KOPT-K1 (cell line): ENCODE measurements around the gene EP400.
A peak's percentile ranks its signal among the peaks of the same experiment; 100 is the strongest.
"Not testable (repeated sequence)": the region's sequence is repeated elsewhere in the genome, so short reads cannot be mapped to it uniquely, and the experiment has no call there.

Experiments
- H3K27ac ChIP-seq: fragments of 200-600 bp; sonication (generic); 2 replicates; pipeline ENCODE4 v1.5.1; 2016; ENCODE audit warnings: antibody characterized with exemption, mild to moderate bottlenecking, low read depth, low read length; ENCODE audit not compliant: poor library complexity, severe bottlenecking
- H3K36me3 ChIP-seq: fragments of 200-600 bp; sonication (generic); 2 replicates; pipeline ENCODE4 v1.5.1; 2017; ENCODE audit warnings: antibody characterized with exemption, mild to moderate bottlenecking, low read length, moderate library complexity; ENCODE audit not compliant: insufficient read depth
- H3K9me3 ChIP-seq: fragments of 200-600 bp; sonication (generic); 2 replicates; pipeline ENCODE4 v1.5.1; 2017; ENCODE audit warnings: antibody characterized with exemption, low read length, mild to moderate bottlenecking; ENCODE audit not compliant: insufficient read depth, poor library complexity, severe bottlenecking

The EP400 gene

DNA sequence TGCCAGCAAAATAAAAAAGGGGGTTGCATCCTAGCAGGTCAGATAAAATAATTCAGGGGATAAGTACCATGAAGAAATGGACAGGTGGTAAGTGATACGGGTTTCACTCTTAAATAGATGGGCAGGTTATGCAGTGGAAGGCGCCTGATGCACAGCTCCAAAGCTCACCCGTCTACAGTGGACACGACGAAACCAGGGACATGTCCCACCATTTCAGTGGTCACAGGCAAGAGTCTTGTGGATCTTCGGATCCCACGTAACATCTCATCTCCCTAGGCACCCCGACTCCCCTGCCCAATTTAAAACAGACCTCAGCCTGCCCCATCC lies 133.8 kb downstream of the EP400 start:
- Histone ChIP-seq H3K9me3 (no peaks in the 10 kb centered on the region), H3K36me3 (peaks cover 31% of the 10 kb centered on the region), H3K27ac (peak overlapping the region; percentile 70)

GRCh38 chr12:132083941-132084620 lies 134.3 kb downstream of the EP400 start:
- Histone ChIP-seq H3K9me3 (no peaks in the 10 kb centered on the region), H3K36me3 (peaks cover 26% of the 10 kb centered on the region), H3K27ac (peak overlapping the region; percentile 70)

DNA sequence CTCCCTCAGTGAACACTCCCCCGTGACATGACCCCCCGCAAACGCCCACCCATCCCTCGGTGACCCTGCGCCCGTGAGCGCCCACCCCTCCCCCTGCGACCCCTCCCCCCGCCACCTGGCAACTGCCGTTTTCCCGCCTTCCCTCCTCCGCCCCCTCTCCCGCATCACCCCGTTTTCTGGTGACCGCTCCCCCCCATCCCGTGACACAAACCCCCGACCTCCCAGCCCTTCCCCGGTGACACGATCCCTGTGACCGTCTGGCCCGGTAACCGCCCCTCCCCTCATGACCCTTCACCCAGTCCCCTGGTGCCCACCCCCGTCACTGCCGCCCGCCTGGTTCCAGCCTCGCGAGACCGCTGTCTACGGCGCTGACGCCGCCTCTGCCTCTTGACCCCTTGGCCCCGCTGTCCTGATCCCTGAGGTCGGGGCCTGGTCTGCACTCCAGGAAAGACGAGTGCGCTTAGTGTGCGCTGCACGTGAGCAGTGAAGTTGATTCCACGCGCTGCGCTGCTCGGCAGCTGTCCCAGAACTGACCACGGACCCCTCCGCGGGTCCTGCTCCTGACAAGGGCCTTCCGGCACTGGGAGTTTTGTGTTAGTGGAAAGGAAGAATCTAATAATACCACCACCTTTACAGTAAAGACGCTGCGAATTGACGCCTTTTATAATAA lies 135.0 kb downstream of the EP400 start:
- Histone ChIP-seq H3K9me3 (no peaks in the 10 kb centered on the region), H3K27ac (peak overlapping the region; percentile 70), H3K36me3 (peaks cover 26% of the 10 kb centered on the region; the same call in 1 of the 2 replicates)

DNA sequence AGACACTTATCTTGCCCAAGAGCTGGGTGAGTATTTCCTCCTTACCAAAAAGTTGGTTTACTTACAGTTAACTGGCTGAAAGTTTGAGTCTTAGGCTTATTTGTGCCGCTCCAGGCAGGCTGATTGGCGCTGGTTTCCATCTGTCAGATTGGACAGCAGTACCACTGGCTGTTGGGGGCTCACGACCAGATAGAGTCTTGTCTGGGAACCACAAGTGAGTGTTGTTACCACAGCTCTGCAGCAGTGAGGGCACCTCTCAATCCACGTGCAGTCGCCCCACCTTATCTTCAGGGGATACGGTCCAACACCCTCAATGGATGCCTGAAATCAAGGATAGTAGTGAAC lies 135.5 kb downstream of the EP400 start:
- H3K36me3 ChIP-seq = peaks cover 25% of the 10 kb centered on the region; the same call in 1 of the 2 replicates
- no peaks in the 10 kb centered on the region for H3K9me3 ChIP-seq
- peak overlapping the region; percentile 70 for H3K27ac ChIP-seq

DNA sequence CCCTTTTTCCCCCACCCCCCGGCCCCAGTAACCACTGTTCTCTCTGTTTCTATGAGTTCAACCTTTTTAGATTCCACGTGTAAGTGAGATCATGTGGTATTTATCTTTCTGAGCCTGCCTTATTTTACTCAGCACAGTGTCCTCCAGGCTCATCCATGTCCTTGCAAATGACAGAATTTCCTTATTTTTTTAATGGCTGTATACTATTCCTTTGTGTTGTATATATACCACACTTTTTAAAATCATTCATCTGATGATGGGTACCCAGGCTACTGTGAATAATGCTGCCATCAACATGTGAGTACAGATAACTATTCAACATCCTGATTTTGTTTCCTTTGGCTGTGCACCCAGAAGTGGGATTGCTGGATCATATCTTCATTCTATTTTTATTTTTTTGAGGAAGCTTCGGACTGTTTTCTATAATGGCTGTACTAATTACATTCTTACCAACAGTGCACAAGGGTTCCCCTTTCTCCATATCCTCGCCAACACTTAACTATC lies 139.7 kb downstream of the EP400 start:
- Histone ChIP-seq H3K27ac (no peak overlapping the region), H3K9me3 (no peaks in the 10 kb centered on the region), H3K36me3 (peaks cover 57% of the 10 kb centered on the region)

DNA sequence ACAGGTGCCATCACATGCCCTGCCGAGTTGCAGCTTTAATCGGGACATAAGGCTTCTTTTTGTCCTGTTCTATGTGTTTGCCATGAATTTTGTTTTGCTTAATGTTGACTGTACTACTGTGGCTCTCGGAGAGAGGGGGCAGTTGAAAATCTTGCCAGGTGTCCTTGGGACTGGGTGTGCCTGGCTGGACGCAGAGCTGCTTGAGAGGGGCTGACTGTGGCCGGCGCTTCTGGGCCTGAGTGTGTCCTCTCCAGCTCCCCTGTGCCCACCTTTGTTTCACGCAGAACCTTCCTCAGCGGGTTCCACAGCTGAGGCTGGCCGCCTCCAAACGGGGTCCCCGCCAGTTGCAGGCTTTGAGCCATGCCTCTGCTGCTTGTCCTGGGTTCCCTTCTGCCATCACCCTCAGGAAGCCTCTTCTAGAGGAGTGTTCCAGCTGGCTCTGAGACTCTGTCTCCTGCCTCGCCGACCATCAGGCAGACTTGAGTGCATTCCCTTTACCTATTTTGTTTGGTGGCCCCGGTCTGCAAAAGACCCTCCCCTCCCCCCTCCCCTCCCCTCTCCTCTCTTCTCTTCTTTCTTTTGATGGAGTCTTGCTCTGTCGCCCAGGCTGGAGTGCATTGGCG lies 144.6 kb downstream of the EP400 start:
- H3K36me3 ChIP-seq = peaks cover 76% of the 10 kb centered on the region

DNA sequence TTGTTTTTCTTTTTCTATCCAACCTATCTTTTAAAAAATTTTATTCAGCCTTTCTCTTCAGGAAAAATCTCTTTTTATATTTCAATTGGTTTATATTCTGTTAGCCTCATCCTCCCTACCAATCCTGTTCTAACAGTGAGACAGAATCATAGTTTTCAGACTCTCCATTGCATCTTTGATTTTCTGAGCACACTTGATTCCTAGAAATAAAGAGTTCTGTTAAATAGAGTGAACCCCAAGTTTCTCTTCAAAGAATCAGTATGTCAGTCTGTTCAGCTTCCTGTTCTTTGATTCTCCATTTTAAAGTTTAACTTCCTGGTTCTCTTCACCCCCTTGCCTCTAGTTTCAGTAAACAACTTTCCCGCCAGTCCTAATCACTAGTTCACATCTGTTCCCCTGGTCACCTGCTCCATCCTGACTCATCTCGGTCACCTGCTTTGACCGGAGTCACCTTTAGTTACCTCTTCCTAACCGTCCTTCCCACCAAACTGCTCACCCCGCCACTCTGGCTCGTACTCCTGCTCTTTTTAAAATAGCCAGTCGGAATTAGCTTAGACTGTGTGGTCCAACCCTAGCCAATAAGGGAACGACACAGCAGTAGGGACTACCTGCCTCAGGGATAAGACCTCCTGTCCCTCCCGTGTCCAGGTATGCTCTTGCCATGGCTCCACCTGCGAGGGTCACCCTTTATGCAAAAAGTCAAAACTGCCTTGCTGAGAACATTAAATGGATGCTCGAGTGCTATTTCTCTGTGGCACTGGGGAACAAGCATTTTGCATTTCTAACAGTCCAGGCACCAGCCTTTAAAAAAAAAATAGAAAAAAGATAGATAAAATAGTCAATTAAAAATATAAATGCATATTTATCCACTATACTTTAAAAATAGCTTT lies 146.0 kb downstream of the EP400 start:
- peak overlapping the region; percentile 11 for H3K27ac ChIP-seq
- H3K9me3 ChIP-seq = no peaks in the 10 kb centered on the region
- H3K36me3 ChIP-seq = peaks cover 79% of the 10 kb centered on the region

More for the DNA sequence above, 144.6 kb downstream of the EP400 start:
- no peak overlapping the region for H3K27ac ChIP-seq
- H3K9me3 ChIP-seq = no peaks in the 10 kb centered on the region

- Histone ChIP-seq H3K36me3 (peaks cover 76% of the 10 kb centered on the region), H3K9me3 (no peaks in the 10 kb centered on the region), H3K27ac (no peak overlapping the region)
Measured at GRCh38 chr12:132099739-132100138, 150.0 kb downstream of the EP400 start.

GRCh38 chr12:132100306-132101065 lies 150.7 kb downstream of the EP400 start:
- Histone ChIP-seq H3K27ac (no peak overlapping the region), H3K36me3 (peaks cover 82% of the 10 kb centered on the region), H3K9me3 (no peaks in the 10 kb centered on the region)

DNA sequence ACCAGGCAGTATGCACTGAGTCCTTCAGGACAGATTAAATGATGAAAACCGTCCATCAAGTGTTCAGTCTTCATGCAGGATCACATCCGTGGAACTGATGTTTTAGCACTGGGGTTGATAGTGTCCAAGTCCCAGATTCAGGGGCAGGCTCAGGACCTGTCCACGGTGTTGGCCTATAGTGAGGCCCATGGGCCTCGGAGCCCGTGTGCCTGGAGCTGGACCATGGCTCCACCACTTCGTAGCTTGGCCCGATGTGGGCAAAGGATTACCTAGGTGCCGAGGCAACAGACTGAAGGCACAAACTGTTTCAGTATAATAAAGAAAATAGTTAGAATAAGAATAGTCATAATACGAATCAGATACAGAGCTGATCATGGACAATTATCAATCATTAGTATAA lies 152.6 kb downstream of the EP400 start:
- H3K27ac ChIP-seq = no peak overlapping the region
- H3K36me3 ChIP-seq = peaks cover 83% of the 10 kb centered on the region
- H3K9me3 ChIP-seq = no peaks in the 10 kb centered on the region

- not testable (repeated sequence) for H3K9me3 ChIP-seq, H3K27ac ChIP-seq
- peaks cover 80% of the 10 kb centered on the region for H3K36me3 ChIP-seq
Measured at GRCh38 chr12:132103072-132103471, 153.3 kb downstream of the EP400 start.

DNA sequence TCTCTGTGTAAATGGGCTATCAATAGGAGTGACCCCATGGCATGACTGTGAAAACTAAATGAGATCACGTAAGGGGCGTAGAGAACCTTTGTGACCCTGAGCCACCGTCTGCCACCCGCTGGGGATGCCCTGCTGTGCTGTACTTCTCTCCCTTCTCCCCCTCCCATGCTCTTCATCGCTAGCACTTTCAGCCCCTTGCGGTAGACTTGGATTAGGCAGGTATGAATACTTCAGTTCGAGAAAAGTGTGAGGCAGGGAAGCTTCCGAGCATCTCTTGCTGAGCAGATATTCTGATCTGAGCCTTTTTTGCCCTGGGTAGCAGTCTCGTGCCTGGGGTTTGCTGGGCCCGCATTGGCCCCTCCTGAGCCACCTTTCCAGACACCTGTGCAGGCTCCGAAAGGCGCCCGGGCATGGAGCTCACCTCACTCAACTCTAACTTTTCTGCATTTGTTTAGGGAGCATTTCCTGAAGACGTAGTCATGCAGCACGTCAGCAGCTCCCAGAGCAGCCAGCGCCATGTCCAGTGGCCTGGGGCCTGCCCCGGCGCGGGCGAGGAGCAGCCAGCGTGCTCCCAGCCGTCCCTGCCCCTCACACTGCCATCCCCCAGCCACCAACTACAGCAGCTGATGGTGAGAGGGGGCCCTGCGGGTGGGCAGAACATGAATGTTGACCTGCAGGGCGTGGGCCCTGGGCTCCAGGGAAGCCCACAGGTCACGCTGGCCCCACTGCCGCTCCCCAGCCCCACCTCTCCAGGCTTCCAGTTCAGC lies 154.0 kb downstream of the EP400 start:
- H3K27ac ChIP-seq = no peak overlapping the region
- H3K36me3 ChIP-seq = peaks cover 80% of the 10 kb centered on the region
- H3K9me3 ChIP-seq = no peaks in the 10 kb centered on the region

- H3K9me3 ChIP-seq = no peaks in the 10 kb centered on the region
- peaks cover 80% of the 10 kb centered on the region for H3K36me3 ChIP-seq
- H3K27ac ChIP-seq = no peak overlapping the region
Measured at GRCh38 chr12:132105467-132105866, 155.7 kb downstream of the EP400 start.

DNA sequence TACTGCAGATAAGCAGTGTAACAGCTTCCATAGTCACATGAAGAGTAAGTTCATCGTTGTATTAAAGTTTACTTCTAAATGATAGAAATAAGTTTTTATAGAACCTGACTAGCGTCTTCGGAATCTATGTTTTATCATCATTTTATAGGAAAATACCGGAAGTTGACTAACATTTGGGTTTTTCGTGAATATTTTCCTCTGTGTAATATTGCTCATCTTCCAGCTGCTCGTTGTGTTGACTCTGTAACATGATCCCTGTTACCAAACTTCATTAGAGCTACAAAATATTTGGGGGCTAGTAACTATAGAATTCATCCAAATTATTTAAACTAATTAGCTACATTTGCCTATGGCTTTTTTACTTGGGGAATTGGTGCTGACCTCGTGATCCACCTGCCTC lies 157.2 kb downstream of the EP400 start:
- no peak overlapping the region for H3K27ac ChIP-seq
- H3K36me3 ChIP-seq = peaks cover 80% of the 10 kb centered on the region
- H3K9me3 ChIP-seq = no peaks in the 10 kb centered on the region
